Heart right ventricle (tissue), 16 donors: ENCODE measurements around the gene LCP1. TPM values are rescaled to one million over a fixed set of nuclear protein-coding genes. Genes with fewer than 3 reads are reported as not detected.

Experiments used
- ATAC-seq, 8 donors: fragments of 200-7000 bp; cut with Tn5 transposase; one replicate each; pipeline ENCODE4 v1.9.1; 2020; ENCODE audit warnings: mild to moderate bottlenecking in 8 of 8, moderate library complexity in 8 of 8, moderate number of reproducible peaks in 1 of 8
- DNase-seq, 2 donors: peaks; one replicate each; pipeline ENCODE4 v3.0.0-alpha.2; 2020
- H3K27ac ChIP-seq, 10 donors: fragments of 200-600 bp; sonication (generic) in 2 of 10; one replicate each; pipeline versions ENCODE4 v1.5.0 to v1.8.0; 2020 to 2022; ENCODE audit warnings: mild to moderate bottlenecking in 3 of 10
- H3K27me3 ChIP-seq, 7 donors: fragments of 200-600 bp; one replicate each; pipeline ENCODE4 v1.8.0; 2021 to 2022; ENCODE audit warnings: mild to moderate bottlenecking in 2 of 7
- H3K36me3 ChIP-seq, 9 donors: fragments of 200-600 bp; sonication (generic) in 1 of 9; one replicate each; pipeline versions ENCODE4 v1.5.0 to v1.8.0; 2020 to 2022; ENCODE audit warnings: mild to moderate bottlenecking in 2 of 9
- H3K4me1 ChIP-seq, 9 donors: fragments of 200-600 bp; sonication (generic) in 1 of 9; one replicate each; pipeline versions ENCODE4 v1.5.0 to v1.8.0; 2020 to 2022; ENCODE audit warnings: mild to moderate bottlenecking in 4 of 9
- H3K4me3 ChIP-seq, 10 donors: fragments of 200-600 bp; sonication (generic) in 2 of 10; one replicate each; pipeline versions ENCODE4 v1.5.0 to v1.8.0; 2020 to 2022; ENCODE audit warnings: mild to moderate bottlenecking in 7 of 10, moderate library complexity in 2 of 10
- H3K9me3 ChIP-seq, 11 donors: fragments of 200-600 bp in 10 of 11; sonication (generic) in 2 of 11; one replicate each; pipeline versions ENCODE4 v1.5.0 to v1.8.0; 2013 to 2022; ENCODE audit warnings: mild to moderate bottlenecking in 2 of 11, control low read depth in 1 of 11, moderate library complexity in 1 of 11
- WGBS, 2 donors: extraction: QIAGEN DNeasy Blood & Tissue Kit; methylation state at CpG; one replicate each; pipeline ENCODE4 v1.1.7; 2013; ENCODE audit warnings: inconsistent platforms in 1 of 2; 5-methylcytosine and 5-hydroxymethylcytosine counted together
- intact Hi-C, 10 donors: fragments of 100-400 bp; cut with DNase I; formaldehyde crosslinking; loops; one replicate each; pipeline versions ENCODE4 v1.11.1 to v1.14.2; 2022
- polyA plus RNA-seq, 2 donors: library from polyadenylated mRNA; stranded (reverse); fragments of 200-250 nt; gene quantifications; one replicate each; pipeline ENCODE4 v1.2.3, GENCODE V29; 2013
- total RNA-seq, 10 donors: library from RNA; stranded (reverse); fragmentation: NEBNext Ultra II Directional in 3 of 10; extraction: Animal tissue kit (Norgen Biotek cat#: 25700) in 3 of 10; gene quantifications; one replicate each; pipeline versions ENCODE4 v1.2.1 to v1.2.4, GENCODE V29; 2021 to 2023
- TF ChIP-seq, protein P1 (sequence below), 9 donors: fragments of 200-600 bp; sonication (generic) in 2 of 9; IDR thresholded peaks; one replicate each; pipeline versions ENCODE4 v1.5.0 to v1.8.0; 2021 to 2022; ENCODE audit warnings: antibody characterized with exemption in 9 of 9, mild to moderate bottlenecking in 5 of 9, moderate library complexity in 1 of 9
- donor health status: Arrhythmogenic right ventricular cardiomyopathy.
- donor health status: ischemic (EF 13 %, LVEDD 7.1; RV severe dilation, severe dysfunction).
- donor health status: healthy with polysubstance abuse.
- donor health status: DM: no; HTN: yes; CAD: no.
- donor health status: DM: no; HTN: no; CAD: no.
- donor health status: ischemic (EF 25% LVEDD 6.9; RV normal size, moderate dysfunction).
- donor health status: ischemic (EF 25% LVEDD 5.7; RV mildly dilated, moderate dysfunction).
- donor health status: healthy.
- donor health status: DM: yes; HTN: yes; CAD: no.
- donor health status: Ischemic cardiomyopathy.
- donor health status: ischemic (EF 35%, LVEDD 5.7; RV mildly dilated, moderate dysfunction).
- donor health status: nonischemic (EF 11% LVEDD 7.7; RV severe dilation, severe dysfunction).
- donor health status: DM: yes; HTN: yes; CAD: no.
- donor health status: PGD.
- donor health status: ischemic (EF 29% LVEDD 5.4; RV normal size, mild dysfunction).
- donor health status: nonischemic (EF 23%, LVEDD 6.1; RV moderate dilation, normal function).

The LCP1 gene
- total and polyA plus RNA-seq, 12 donors: 3.2 to 127 (median 8.6) TPM

DNA sequence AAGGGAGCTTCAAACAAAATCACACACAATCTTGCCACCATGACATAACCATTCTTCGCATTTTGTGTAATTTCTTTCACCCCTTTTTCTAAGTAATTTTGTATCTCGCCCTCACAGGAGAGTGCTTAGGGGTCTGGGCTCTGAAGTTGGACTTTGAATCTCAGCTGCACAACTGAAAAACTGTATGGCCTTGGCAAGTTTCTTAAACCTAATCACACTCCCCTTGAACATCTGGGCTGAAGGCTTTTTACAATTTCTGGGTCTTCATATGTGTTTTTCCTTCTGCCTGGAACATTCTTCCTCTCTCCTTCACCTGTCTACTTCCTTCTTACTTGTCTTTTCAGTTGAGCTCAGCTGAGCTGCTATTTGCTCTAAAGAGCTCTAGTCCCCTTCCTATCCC lies 52.9 kb downstream of the LCP1 start:
- H3K9me3 ChIP-seq: no peaks in the 10 kb centered on the region
- DNase-seq (no peak), ATAC-seq (no peak)
- intact Hi-C loops: loop anchor here in 6 of 10 donors (5.0 to 10.0 kb wide), 4 partner anchors 314 to 504 kb away; no protein-coding TSS in a partner anchor
- H3K27ac ChIP-seq: no peak overlapping the region
- TF ChIP-seq, protein P1, sequence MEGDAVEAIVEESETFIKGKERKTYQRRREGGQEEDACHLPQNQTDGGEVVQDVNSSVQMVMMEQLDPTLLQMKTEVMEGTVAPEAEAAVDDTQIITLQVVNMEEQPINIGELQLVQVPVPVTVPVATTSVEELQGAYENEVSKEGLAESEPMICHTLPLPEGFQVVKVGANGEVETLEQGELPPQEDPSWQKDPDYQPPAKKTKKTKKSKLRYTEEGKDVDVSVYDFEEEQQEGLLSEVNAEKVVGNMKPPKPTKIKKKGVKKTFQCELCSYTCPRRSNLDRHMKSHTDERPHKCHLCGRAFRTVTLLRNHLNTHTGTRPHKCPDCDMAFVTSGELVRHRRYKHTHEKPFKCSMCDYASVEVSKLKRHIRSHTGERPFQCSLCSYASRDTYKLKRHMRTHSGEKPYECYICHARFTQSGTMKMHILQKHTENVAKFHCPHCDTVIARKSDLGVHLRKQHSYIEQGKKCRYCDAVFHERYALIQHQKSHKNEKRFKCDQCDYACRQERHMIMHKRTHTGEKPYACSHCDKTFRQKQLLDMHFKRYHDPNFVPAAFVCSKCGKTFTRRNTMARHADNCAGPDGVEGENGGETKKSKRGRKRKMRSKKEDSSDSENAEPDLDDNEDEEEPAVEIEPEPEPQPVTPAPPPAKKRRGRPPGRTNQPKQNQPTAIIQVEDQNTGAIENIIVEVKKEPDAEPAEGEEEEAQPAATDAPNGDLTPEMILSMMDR (IDR thresholded peaks at IDR 0.05): no peak
- no peak overlapping the region for H3K4me3 ChIP-seq
- peaks cover 0 to 18% (median 0%) of the 10 kb centered on the region in 9 donors for H3K4me1 ChIP-seq
- 88 to 91% methylated on average over 2 of the region's 2 CpGs for WGBS, 2 donors
- peaks cover 0 to 83% (median 0%) of the 10 kb centered on the region in 9 donors for H3K36me3 ChIP-seq
- peaks cover 0 to 47% (median 19%) of the 10 kb centered on the region in 7 donors for H3K27me3 ChIP-seq

DNA sequence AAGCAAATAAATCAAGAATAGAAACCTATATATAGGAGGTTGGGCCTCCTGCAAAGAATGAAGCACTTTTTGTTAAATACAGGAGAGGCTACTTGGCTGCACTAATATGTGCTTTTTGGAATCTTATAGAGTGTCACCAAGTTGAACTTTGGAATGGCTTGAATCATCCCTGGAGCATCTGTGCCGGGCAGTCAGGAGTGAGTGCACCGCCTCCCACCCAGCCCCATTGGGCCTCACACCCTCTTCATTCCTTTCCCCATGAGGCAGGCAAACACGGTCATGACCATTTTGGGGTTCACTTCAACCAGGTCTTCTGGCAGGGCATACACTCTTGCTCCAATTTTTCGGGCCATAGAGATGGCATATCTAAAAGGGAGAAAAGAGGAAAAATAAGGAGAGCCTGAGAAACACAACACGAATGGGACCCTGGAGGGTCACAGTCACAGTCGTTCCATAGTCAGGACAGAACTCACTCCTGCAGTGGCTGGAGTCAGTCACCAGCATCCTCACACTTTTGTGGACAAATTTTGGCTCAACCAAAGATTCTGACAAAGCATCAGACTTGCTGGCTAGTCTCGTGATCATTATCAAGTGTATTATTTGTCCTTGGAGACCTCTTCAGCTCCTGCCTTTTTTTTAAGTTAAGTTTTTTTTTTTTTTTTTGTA lies 54.5 kb downstream of the LCP1 start:
- intact Hi-C loops: loop anchor here in 6 of 10 donors (5.0 to 10.0 kb wide), 4 partner anchors 313 to 503 kb away; no protein-coding TSS in a partner anchor
- TF ChIP-seq, protein P1 (IDR thresholded peaks at IDR 0.05): no peak

DNA sequence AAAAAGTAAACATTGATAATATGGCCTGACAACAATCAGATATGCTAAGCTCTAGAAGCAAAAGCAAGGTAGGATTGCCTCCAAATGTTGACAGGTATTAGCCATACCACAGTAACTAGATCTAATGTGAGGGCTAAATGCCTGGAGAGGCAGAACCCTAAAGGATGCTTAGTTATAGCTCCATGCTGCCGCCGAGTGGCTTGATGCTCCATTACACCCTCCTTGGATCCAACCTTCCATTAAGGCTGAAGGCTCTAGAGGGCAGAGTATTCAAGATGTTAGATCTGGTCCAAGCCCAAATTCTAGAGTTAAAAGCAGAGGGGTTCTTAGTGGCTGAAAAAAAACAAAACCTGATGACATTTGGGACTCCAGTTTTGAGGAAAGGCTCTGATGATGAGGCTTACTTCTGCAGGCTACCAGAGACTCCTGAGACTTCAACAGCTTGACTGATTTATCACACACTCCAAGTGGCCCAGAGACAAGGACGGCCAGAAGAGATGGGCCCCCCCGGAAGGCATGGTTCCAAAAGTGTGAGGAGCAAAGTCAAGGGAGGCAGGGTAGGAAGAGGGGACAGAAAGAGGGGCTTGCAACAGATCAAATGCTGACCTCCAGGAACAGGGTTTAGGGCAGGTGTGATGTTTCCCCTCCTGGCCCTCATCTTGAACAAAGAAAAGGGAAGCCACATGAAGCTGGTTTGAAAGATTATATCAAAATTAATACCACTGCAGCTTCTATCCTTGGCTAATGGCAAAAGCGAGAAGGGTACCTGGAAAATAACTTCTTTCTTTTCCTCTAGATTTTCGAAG lies 55.2 kb downstream of the LCP1 start:
- H3K27ac ChIP-seq: no peak overlapping the region
- TF ChIP-seq, protein P1 (IDR thresholded peaks at IDR 0.05): peak; percentile 41 to 88 (median 67)
- peak; percentile 75 to 88 (median 80) for ATAC-seq
- WGBS, 2 donors: 45 to 47% methylated on average over 6 of the region's 6 CpGs
- peaks cover 0 to 59% (median 0%) of the 10 kb centered on the region in 9 donors for H3K36me3 ChIP-seq
- H3K27me3 ChIP-seq: peaks cover 0 to 29% (median 11%) of the 10 kb centered on the region in 7 donors
- H3K4me1 ChIP-seq: peaks cover 0 to 18% (median 0%) of the 10 kb centered on the region in 9 donors
- H3K4me3 ChIP-seq: no peak overlapping the region
- peak; percentile 45 to 58 for DNase-seq
- H3K9me3 ChIP-seq: no peaks in the 10 kb centered on the region
- intact Hi-C loops: loop anchor here in 6 of 10 donors (5.0 to 10.0 kb wide), 4 partner anchors 312 to 502 kb away; no protein-coding TSS in a partner anchor

More for the DNA sequence above, 54.5 kb downstream of the LCP1 start:
- Histone ChIP-seq H3K9me3 (no peaks in the 10 kb centered on the region), H3K4me1 (peaks cover 0 to 18% (median 0%) of the 10 kb centered on the region in 9 donors), H3K27me3 (peaks cover 0 to 36% (median 16%) of the 10 kb centered on the region in 7 donors), H3K4me3 (no peak overlapping the region), H3K27ac (no peak overlapping the region), H3K36me3 (peaks cover 0 to 66% (median 0%) of the 10 kb centered on the region in 9 donors)
- 77 to 85% methylated on average over 7 of the region's 7 CpGs for WGBS, 2 donors
- ATAC-seq (no peak), DNase-seq (no peak)

DNA sequence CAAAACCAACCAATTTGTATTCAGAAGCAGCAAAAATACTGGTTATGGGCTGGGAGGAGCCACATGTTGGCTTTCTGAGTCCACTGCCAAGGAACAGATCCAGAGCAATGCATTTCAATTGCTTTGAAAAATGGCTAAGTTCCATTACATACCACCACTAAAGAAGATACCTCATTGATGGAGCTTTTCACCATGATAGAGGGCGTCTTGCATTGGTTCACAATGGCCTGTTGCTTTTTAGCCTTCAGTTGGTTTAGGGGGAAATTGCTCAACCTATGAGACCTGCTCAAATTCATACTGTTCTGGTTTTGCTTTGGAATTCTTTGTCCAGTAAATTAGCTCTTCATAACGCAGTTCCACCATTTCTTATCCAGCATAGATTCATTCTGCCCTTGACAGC lies 55.9 kb downstream of the LCP1 start:
- Histone ChIP-seq H3K4me1 (peaks cover 0 to 18% (median 0%) of the 10 kb centered on the region in 9 donors), H3K27ac (no peak overlapping the region), H3K27me3 (peaks cover 0 to 25% (median 11%) of the 10 kb centered on the region in 7 donors), H3K4me3 (no peak overlapping the region), H3K36me3 (peaks cover 0 to 52% (median 0%) of the 10 kb centered on the region in 9 donors), H3K9me3 (no peaks in the 10 kb centered on the region)
- intact Hi-C loops: loop anchor here in 6 of 10 donors (5.0 to 10.0 kb wide), 4 partner anchors 311 to 501 kb away; no protein-coding TSS in a partner anchor
- TF ChIP-seq, protein P1 (IDR thresholded peaks at IDR 0.05): no peak
- DNase-seq (no peak), ATAC-seq (no peak)
- WGBS, 2 donors: 41 to 62% methylated on average over 2 of the region's 2 CpGs
